Subcutaneous adipose tissue (tissue), 4 donors: ENCODE data around the gene GPRC5D. TPM values are rescaled to one million over a fixed set of nuclear protein-coding genes. Genes with fewer than 3 reads are reported as not detected.

Experiments
- CTCF ChIP-seq: fragments of 450-650 bp; IDR thresholded peaks from one replicate; pipeline ENCODE4 v1.5.1; 2016; ENCODE audit warnings: low read depth, mild to moderate bottlenecking, control low read depth, antibody characterized with exemption, moderate library complexity
- total RNA-seq, 4 donors: library from RNA; depleted of rRNA; stranded (reverse); fragments of >200 nt; gene quantifications; one replicate each; pipeline ENCODE4 v1.1.0, GENCODE V29; 2016

The GPRC5D gene
- total RNA-seq, 4 donors from 2014 or later, result 1.8 TPM; not detected in 3

DNA sequence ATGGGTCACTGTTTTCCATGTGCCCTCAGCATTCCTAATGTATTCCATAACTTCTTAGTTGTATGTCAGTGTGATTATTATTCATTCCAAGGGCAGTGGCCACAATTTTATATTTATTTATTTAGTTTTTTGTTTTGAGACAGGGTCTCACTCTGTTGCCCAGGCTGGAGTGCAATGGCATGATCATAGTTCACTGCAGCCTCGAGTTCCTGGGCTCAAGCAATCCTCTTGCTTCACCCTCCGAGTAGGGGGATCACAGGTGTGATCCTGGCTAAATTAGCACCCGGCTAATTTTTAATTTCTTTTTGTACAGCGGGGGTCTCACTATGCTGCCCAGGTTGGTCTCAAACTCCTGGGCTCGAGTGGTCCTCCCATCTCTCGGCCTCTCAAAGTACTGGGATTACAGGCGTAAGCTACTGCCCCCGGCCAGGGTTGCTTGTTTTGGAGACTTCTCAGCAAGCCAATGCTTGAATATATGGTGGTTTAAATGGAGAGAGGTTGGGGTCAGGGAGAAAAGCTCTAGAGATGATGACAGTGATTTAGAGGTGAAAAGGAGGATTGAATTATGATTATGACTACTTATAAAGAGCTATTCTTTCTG, 53.0 kb downstream of the GPRC5D start:
- no peak for TF ChIP-seq CTCF

DNA sequence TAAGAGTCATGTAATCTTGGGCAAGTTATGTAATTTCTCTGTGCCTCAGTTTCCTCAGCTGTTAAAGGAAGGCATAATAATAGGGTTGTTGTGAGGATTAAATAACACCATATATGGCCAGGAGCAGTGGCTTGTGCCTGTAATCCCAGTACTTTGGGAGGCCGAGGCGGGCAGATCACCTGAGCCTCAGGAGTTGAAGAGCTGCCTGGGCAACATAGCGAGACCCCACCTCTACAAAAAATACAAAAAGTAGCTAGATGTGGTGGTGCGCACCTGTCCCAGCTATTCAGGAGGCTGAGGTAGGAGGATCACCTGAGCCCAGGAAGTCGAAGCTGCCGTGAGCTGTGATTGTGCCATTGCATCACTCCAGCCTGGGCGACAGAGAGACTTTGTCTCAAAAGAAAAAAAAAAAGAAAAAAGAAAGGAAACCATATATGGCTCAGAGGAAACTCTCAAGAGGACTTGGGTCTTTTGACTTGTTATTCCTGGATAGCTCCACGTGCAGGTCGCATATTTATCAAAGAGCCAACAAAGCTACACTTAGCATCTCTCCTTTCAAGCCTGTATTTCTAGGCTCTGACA, 53.7 kb downstream of the GPRC5D start:
- no peak for TF ChIP-seq CTCF

DNA sequence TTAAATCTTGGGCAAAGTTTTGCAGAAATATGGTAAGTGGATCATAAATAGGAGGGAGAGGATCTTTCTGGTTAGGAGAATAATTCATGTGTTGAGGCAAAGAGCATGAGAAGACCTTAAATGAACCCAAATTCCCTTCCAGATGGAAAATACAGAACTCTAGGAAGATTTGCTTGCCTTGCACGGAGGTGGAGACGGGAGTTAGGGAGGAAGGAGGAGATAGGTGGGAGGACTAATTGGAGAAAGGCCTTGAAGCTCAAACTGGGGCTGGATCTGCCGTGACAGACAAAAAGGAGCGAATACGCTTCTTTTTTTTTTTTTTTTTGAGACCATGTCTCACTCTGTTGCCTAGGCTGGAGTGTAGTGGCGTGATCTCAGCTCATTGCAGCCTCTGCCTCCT, 54.7 kb downstream of the GPRC5D start:
- no peak for TF ChIP-seq CTCF

DNA sequence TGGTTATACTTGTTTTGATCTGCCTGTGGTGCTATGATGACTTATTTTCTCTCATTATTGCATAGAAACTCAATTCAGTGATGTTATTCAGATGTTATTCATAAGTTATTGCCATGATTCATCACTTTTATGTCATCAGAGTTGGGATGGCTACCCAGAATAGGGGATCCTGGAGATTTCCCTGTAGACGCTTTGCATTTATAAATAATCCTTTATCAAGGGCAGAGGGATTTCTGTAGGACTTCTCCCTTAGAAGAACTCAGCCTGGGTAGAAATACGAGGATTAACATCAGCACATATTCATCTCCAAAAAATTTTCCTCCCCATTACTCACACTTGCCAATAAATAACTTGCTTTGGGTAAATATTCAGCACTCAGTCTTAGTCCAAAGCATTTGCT, 55.7 kb downstream of the GPRC5D start:
- TF ChIP-seq CTCF, result no peak

DNA sequence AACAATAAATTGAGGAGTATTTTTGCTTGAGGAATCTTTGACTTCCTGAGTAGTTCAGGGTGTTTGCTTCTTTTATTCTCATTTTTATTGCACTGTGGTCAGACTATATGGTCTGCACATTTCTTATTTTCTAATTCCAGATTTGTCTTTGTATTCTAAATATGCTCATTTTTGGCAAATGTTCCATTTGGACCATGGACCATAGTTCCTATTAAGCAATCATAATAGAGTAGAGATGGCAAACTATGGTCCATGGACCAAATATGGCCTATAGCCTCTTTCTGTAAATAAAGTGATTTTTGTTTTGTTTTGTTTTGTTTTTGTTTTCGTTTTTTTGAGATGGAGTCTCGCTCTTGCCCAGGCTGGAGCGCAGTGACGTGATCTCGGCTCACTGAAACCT, 58.5 kb downstream of the GPRC5D start:
- no peak for TF ChIP-seq CTCF

DNA sequence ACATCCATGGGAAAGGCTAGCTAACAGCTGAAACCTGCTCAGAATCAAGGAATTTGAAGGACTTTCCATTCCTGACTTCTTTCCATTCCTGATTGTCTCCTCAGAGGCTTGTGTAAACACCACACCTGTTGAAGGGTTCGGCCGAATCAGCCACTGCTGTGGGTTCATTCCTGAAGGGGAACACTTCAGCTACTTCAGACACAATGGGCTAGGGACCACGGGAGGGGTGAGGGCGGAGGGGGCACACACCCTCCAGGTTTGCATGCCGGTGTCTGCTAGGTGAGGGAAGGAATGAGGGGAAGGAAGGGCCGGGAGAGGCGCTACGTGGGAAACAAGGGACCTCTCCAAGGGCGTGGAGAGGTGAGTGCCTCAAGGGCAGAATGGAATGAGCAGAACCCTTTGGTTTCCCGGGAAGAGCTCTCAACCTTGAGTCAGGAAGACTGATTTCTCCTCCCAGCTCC, 59.3 kb downstream of the GPRC5D start:
- no peak for TF ChIP-seq CTCF

- no peak for TF ChIP-seq CTCF
Observed at GRCh38 chr12:12891881-12892355, 60.1 kb downstream of the GPRC5D start.
